Measurements from ENCODE around the gene CEP126.

Gene CEP126, protein sequence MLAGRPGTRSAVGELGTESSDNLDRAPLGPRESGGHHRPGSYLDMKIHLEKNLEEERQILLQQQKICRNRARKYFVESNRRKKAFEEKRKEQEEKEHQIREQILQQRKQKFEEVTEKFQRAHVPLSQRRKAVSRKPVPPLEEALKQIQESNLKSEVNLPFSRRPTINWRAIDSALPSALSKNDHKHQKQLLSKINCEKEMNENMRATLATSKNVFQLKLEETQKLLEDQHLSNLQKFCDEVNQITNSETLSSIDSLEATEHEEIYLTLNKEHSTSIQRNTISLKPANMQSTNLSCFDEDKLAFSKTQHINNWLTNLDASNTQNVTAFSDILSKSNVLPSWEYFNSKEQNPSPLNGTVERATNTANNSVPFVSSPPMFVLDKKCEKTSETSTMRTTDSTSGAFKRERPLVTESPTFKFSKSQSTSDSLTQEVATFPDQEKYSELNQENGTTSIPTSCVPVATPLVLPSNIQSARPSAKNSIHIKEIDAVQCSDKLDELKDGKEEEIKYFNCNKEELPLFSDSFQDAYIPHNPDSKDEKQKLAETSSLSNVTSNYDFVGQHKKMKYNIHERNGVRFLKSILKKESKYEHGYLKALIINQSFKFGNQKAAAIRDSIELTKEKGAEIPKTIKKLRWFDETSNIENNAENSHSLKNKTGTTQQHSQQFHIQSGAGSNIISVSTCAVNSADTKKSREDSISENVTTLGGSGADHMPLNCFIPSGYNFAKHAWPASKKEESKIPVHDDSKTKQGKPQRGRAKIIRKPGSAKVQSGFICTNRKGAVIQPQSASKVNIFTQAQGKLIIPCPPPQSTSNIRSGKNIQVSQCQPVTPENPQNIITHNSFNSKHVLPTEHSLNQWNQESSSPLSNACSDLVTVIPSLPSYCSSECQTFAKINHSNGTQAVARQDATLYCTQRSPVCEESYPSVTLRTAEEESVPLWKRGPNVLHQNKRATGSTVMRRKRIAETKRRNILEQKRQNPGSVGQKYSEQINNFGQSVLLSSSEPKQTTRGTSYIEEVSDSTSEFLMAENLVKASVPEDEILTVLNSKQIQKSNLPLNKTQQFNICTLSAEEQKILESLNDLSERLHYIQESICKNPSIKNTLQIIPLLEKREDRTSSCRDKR

GRCh38 chr11:101914738-101915426 is at the start of gene CEP126:
CEP126 (plus strand) TSS chr11:101915010; CDS start chr11:101915285, 275 bp downstream.
- peak; percentile 80 for DNase-seq (ENCODE audit: low read depth)

GRCh38 chr11:101866619-101867491 is 48.0 kb upstream of the CEP126 start:
- no peak for DNase-seq (ENCODE audit: low read depth)

GRCh38 chr11:101867951-101868350 is 46.9 kb upstream of the CEP126 start:
- DNase-seq (ENCODE audit: low read depth): no peak

- DNase-seq (ENCODE audit: low read depth): no peak
Observed at GRCh38 chr11:101870510-101870909, 44.3 kb upstream of the CEP126 start.

- no peak for DNase-seq (ENCODE audit: low read depth)
Observed at GRCh38 chr11:101872171-101872882, 42.5 kb upstream of the CEP126 start.

DNA sequence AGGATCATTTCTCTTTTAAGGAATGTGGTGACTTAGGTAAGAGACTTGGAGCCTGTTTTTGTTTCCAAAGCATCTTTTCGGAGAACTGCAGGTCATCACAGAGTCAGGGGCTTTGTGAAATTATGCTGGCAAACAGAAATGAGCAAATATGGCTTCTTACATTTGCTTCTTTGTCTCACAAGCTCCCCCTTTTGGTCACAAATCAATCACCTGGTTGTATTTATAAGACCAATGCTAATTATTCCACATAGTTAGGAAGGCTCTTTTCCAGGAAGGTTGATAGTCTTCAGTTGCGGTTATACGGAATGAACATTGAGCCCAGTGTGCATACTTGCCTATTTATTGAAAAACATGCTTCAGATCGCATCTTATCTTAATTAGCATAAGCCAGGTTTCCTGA is 34.6 kb upstream of the CEP126 start:
- DNase-seq (ENCODE audit: low read depth): no peak

GRCh38 chr11:101881586-101881985 is 33.2 kb upstream of the CEP126 start:
- DNase-seq (ENCODE audit: low read depth): no peak

DNA sequence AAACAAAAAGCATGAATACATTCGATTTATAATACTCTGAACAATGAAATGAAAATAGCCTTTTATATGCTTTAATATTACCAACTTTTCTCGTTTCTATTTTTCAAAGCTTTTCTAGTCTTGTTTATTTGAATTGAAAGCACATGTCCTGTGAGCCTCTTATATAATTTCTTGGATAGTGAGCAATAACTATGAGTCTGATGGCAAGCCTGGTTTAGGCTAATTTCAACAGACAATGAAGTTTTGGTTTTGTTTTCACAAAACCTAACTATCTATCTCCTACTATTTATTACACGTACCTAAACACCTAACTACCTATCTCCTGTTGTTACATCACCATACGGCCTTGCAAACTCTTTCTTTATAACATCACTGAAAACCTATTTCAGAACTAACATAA is 29.2 kb upstream of the CEP126 start:
- no peak for DNase-seq (ENCODE audit: low read depth)

DNA sequence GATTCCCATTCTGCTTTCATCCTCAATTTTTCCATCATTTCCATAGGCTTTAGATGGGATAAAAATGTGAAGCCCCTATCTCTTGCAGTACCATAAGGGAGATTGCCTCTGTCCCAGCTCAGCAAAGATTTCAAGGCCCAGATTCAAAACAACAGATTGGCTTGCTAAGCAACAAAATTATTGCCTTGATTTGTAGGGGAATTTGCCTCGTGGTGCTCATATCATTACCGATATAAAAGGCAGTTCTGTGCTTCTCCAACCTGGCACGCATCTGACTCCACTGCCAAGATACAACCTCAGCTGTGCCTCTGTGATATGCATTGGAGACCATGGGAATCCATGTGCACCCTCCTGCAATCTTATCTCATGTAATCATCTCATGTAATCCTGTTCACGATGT is 25.0 kb upstream of the CEP126 start:
- DNase-seq (ENCODE audit: low read depth): no peak

- no peak for DNase-seq (ENCODE audit: low read depth)
Observed at GRCh38 chr11:101894505-101894904, 20.3 kb upstream of the CEP126 start.

DNA sequence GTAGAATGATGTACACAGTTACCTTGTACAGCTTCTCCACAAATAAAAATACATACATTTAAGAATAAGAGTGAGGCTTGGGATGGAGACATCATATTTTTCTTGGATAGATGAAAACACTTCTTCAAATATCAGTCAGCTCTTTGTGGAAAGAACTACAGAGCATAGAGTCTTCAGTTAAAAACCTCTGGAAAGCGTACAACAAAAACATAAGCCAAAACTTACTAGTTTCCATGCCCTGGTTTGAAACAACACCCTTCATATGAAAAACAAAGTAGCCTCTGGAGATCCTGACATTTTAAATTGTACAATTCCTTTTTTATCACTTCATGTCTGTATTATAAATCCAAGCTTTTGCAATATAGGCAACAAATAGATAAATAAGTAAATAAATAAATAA is 7.0 kb upstream of the CEP126 start:
- no peak for DNase-seq (ENCODE audit: low read depth)

DNA sequence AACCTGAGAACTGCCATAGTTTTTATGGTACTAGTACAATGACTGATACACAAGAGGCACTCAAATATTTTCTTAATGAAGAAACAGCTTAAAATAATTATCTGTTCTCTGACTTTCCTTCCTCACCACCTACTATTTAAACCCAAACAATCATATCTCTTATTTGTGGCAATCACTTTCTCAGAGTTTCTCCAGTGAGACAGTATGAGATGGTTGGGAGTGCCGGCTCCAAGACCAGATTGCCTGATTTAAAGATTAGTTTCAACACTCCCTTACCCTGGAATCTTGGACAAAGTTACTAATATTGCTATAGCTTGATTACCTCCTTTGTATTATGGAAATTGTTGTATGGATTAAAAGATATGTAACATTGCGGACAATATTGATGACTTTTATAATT is 5.7 kb upstream of the CEP126 start:
- DNase-seq (ENCODE audit: low read depth): no peak

- DNase-seq (ENCODE audit: low read depth): no peak
Observed at GRCh38 chr11:101912823-101913284, 2.0 kb upstream of the CEP126 start.

GRCh38 chr11:101913656-101914055 is 1.2 kb upstream of the CEP126 start:
- DNase-seq (ENCODE audit: low read depth): no peak

GRCh38 chr11:101914341-101914737 is 471 bp upstream of the CEP126 start:
- no peak for DNase-seq (ENCODE audit: low read depth)

- no peak for DNase-seq (ENCODE audit: low read depth)
Observed at GRCh38 chr11:101915791-101916291, 1.0 kb downstream of the CEP126 start.

DNA sequence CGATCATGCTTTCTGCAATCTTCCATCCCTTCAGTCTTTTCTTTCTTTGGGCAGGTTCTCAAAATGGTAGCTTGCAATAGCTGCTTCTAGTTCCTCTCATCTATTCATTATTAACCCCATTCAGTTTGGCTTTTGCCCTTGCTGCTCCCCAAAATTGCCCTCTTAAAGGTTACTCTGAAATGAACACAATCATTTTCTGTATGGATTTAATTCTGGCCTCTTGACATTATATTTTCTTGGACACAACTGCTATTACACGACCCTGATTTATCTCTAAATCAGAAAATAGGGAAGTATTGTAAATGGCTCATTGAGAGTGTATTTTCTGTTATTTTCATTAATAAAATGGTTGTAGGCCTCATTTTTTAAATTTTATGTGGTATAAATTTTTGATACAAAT is 1.6 kb downstream of the CEP126 start, which contains the start of gene ANGPTL5:
Gene ANGPTL5 (minus strand): TSS at position 101 of the 400 bp plus-strand sequence. CDS start 8,613 bp downstream, outside the sequence.
- DNase-seq (ENCODE audit: low read depth): no peak

DNA sequence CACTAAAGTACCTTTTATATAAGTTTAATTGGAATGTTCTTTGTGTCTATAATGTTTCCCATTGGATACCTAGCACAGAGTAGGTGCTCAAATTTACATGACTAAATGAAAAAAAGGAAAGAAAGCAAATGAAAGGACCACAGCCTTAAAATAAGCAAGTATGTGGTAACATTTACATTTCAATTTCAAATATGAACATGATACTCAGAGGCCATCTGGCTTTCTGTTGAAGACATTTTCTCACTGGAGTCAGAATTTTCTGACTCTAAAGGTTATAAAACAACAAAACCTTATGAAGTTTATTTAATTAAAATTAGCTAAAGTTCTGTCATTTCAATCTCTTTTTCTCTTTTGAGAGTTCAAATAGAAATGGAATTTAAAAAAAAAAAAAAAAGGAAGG is 2.4 kb downstream of the CEP126 start:
- no peak for DNase-seq (ENCODE audit: low read depth)

DNA sequence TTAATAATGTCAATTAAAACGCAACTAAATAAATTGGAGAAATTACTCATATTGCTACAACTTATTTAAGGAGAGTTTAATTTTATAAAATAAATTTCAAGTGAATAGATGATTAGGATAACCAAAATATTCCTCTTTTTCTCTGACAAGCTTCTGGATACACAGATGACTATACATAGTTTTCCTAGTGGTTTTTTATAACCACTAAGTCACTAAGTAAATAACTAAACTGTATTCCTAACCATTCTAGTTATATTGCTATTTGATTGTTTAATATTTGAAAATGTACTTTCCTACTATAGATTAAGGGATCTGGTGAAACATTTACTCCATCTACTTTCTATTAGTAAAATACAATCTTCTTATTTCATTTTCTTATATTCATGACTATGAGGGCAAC is 6.2 kb downstream of the CEP126 start:
- no peak for DNase-seq (ENCODE audit: low read depth)

DNA sequence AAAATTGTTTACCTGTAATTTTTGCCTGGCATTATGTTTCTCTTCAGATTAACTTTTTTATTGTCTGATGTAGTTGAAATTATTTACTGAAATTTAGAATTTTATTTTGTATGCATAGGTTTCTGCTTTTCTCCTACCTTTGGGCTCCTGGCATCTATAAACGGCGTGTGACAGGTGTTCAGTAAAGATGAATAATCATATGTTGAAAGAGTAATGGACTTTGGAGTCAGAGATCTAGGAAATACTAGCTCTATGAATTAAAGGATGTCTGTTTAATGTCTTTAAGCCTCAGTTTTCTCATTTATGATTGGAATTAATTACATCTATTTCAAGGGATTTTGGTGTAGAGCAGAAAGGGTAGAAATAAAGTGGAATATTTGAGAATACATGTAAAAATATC is 8.7 kb downstream of the CEP126 start:
- no peak for DNase-seq (ENCODE audit: low read depth)

Data from stimulated activated CD8-positive, alpha-beta memory T cell treated with anti-CD3 and anti-CD28 coated beads, Interleukin-15, amount 100 ng/mL, for 24 hours (primary cell).